Fibroblast of gingiva (primary cell): Measurements from ENCODE around the gene TARM1.

Source experiments
- DNase-seq: peaks from one replicate; pipeline ENCODE4 v3.0.0-alpha.2; 2011; ENCODE audit warnings: low read depth

Gene TARM1

GRCh38 chr19:54081032-54081431, at the start of gene TARM1:
Gene TARM1, minus strand, starts transcription at chr19:54081365. Its CDS starts 25 bp downstream, at chr19:54081340.
- no peak for DNase-seq

DNA sequence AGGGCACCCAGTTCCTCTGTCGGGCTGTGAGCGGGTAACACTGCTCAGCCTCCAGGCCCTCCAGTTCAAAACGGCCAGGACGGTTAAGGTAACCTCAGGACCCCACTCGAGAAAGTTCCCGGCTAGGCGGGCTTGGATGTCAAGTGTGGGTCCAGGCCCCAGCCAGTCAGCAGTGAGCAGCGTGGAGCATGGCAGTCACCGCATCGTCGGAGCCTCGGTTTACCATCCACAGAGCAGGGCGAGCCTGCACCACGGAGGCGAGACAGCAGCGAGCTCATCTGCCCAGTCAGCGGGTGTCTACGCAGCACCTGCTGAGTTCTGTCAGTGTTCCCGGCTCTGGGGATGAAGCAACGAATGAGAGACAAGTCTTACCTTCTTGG, 48.4 kb upstream of the TARM1 start:
- no peak for DNase-seq

GRCh38 chr19:54128796-54129616, 47.8 kb upstream of the TARM1 start:
- DNase-seq = no peak

- DNase-seq = no peak
These were observed 47.2 kb upstream of the TARM1 start for GRCh38 chr19:54128441-54128725.

GRCh38 chr19:54127688-54128440, 46.7 kb upstream of the TARM1 start:
- DNase-seq = no peak

DNA sequence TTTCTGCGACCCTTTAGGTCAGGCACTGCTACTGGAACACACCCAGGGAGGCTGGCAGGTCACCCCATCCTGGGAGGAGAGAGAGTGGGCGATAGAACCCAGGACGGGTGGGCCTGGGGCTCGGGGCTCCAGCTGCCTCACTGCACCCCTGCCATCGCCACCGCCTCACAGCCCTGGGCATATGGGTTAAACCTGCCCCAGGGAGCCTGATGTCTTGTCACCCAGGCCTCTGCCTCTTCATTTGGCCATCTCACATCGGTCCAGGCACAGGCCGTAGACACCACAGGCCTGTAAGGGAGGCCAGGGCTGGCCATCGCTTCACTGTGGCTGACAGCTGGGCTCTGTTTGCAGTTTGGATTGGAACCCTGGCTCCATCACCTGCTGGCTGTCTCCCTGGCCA, 44.5 kb upstream of the TARM1 start:
- no peak for DNase-seq

GRCh38 chr19:54124393-54124792, 43.2 kb upstream of the TARM1 start:
- no peak for DNase-seq

GRCh38 chr19:54123682-54124081, 42.5 kb upstream of the TARM1 start:
- DNase-seq = no peak

GRCh38 chr19:54121259-54121658, 40.1 kb upstream of the TARM1 start:
- DNase-seq = no peak

DNA sequence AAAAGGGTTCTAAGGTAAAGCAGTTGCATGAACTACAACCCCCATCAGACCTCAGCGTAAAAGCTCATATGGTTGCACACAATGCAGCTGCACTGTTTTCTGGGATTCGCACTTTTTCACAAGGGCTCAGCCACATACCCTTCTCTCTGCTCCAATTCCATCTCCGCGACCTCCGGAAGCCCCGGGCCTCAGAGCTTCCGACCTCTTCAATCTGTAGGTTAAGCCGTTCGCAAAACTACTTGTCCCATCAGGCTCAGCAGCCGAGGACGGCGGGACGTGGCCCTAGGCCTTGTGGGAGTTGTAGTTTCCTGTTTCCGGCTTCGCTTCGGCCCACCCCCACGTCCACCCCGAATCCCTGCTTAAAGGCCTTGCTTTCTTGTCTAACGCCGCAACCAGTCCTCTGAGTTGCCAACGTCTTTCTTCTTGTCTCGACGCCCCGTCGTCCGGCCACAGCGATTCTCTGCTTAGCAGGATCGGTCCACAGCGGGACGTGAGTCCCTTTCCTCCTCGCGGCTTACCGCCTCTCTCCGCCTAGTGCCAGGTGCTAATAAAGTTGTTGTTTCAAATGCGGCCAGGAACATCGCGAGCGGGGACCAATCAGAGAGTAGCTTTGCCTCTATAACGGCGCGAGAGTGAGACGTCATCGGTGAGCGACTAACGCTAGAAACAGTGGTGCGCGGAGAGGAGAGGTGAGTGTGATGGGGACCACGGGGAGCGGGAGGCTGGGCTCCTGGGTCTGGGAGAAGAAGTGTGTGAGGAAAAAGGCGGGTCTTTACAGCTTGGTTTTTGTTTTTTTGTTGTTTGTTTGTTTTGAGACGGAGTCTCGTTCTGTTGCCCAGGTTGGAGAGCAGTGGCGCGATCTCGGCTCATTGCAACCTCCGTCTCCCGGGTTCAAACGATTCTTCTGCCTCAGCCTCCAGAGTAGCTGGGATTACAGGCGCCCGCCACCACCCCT, 34.2 kb upstream of the TARM1 start, which contains the start of the genes PRPF31 and TFPT:
Gene PRPF31, plus strand, starts transcription at position 646 of the 955 bp plus-strand sequence. CDS start 2,525 bp downstream, outside the sequence.
Gene TFPT, minus strand, starts transcription at position 549 of the 955 bp plus-strand sequence. Its CDS starts 388 bp downstream, at position 161.
- peak; percentile 97 for DNase-seq

DNA sequence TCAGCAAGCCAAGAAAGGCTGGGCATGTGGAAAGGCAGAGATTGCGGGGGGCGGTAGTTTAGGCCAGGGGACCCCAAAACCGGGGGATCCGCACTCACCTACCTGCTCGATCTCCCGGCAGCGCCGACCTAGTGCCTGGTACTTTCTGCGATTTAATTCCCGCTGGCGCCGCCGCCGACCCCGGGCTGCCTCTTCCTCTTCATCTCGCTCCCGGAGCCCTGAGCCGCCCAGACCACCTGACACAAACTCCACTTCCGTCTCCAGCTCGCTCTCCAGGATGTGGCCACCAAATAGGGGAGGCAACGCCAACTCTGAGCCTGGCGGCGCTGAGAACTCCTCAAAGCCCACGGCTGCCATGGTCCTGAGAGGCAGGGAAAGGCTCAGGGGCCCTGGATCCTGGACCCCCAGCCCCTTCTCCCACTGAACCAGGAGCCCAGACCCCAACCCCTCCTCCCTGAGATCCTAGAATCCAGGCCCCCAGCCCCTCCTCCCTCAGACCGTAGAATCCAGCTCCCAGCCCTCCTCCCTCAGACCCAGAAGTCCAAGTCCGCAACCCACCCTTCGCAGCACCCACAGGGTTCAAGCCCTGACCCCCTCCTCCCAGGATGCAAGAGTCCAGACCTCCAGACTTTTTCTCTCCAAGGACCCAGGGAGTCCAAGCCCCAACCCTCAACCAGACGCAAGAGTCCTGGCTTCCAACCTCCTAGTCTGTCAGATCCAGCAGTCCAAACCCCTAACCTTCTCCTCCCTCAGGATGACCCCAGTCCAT, 33.4 kb upstream of the TARM1 start:
- DNase-seq = peak; percentile 15

DNA sequence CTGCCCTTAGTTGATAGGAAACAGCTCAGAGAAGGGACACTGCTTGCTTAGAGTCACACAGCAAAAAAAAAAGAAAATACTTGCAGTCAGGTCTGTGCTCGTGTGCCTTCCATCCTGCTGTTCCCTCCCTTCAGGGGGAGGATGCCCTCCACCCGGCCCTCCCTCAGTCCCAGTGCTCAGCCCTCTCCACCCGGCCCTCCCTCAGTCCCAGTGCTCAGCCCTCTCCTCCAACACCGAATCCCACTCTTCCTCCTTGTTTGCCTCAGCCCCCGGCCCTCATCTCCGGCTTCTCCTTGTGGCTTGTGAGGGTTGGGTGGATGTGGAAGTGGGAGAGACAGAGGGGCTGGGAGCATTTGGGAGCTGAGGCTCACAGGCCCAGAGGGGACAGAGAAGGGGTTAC, 28.5 kb upstream of the TARM1 start:
- no peak for DNase-seq

GRCh38 chr19:54108496-54108895, 27.3 kb upstream of the TARM1 start:
- no peak for DNase-seq

- DNase-seq = no peak
These were observed 26.8 kb upstream of the TARM1 start for GRCh38 chr19:54107876-54108490.

- DNase-seq = no peak
These were observed 25.6 kb upstream of the TARM1 start for GRCh38 chr19:54106716-54107115.

DNA sequence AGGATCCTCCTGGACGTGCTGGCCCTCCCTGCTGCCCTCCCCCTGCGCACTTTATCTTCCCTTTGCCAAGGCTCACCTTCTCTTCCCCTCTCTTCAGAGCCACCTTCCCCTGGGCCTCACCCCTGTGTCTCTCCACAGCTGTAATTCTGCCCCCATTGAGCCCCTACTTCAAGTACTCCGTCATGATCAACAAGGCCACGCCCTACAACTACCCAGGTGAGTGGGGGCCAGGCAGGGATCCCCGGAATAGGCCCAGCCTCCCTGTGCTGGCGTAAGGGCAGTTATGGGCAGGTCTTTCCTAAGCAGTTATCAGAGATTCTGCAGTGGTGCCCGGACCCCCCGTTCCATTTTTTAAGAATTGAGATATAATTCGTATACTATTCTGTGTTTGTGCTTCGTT, 24.6 kb upstream of the TARM1 start:
- no peak for DNase-seq

- DNase-seq = no peak
These were observed 24.0 kb upstream of the TARM1 start for GRCh38 chr19:54104998-54105715.

GRCh38 chr19:54102421-54103169, 21.4 kb upstream of the TARM1 start, which contains the start of gene NDUFA3:
Gene NDUFA3, plus strand, starts transcription at chr19:54102855. Its CDS starts 24 bp downstream, at chr19:54102879.
- peak; percentile 98 for DNase-seq

- DNase-seq = no peak
These were observed 19.4 kb upstream of the TARM1 start, which contains the start of gene OSCAR for GRCh38 chr19:54100561-54100960. Gene OSCAR, minus strand, starts transcription at chr19:54100803. Its CDS starts 11 bp downstream, at chr19:54100792.
